ENCODE measurements around the gene COX8C. TPM values are rescaled to one million over a fixed set of nuclear protein-coding genes. Genes with fewer than 3 reads are reported as not detected.
"Not testable (repeated sequence)": the region's sequence is repeated elsewhere in the genome, so short reads cannot be mapped to it uniquely, and the experiment has no call there.

Gene COX8C
- total RNA-seq, 1 donor from 2014 or later = not detected

DNA sequence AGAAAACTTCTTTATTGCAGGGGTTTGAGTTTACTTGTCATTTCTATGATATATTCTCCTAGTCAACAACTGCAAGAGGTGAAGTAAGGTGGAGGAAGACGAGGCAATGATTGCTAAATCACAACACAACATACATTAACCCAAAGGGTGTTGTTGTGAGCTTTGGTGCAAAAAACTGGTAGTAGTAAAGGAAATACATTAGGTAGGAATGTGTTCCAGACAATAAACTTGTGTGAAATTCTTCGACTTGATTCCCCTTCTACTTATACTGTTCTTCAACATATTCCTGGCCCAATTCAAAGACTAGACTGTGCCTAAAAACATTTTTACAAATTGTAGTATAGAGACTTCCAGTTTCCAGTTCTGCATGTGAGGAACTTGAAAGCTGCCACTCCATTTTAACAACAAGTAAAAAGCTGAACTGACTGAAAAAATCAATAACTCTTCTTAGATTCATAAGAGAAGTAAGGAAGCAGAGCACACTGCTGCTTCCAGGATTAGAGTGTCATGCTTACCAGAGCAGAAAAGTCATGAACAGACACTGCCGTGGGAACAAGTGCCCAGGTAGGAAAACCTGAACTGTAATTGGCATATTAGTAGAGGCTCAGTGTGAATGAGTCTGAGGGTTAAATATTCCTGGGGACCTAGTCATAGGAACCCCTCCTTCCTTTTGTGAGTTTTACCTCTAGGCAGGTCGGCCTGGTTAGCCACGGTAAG lies 22.2 kb downstream of the COX8C start:
- intact Hi-C loops (cut with micrococcal nuclease) = no loop called here

DNA sequence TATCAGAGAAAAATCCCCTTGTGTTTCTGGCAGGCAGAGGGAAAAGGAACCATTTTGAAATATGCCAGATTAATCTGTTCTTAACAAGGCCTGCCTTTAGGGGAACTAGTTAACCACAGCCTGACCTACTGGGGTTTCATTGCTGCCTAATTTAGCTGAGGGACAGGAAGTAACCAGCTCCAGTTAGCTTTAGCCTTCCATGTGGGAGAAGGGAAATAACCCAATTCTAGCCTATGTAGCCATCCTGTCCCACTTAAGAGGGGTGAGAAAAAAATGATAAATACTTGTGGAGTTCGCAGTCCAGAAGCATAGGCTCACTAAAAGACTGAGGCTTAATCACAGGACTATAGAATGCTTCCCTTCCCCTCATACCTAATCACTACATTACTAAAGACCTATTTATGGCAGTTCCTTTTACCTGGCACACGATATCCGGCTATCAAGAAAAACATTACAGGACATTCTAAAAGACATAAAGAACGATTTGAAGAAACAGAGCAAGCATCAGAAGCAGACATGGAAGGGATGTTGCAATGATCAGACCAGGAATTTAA lies 22.8 kb downstream of the COX8C start:
- intact Hi-C loops (cut with micrococcal nuclease) = no loop called here

DNA sequence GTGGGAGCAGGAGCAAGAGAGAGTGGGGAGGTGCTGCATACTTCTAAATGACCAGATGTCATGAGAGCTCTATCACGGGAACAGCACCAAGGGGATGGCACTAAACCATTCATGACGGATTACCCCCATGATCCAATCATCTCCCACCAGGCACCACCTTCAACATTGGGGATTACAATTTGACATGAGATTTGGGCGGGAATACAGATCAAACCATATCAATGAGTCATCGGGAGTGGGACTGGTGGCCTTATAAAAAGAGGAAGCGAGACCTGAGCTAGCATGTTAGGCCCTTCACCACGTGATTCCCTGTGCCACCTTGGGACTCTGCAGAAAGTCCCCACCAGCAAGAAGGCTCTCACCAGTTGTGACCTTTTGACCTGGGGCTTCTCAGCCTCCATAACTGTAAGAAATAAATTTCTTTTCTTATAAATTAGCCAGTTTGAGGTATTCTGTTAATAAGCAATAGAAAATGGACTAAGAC lies 28.7 kb downstream of the COX8C start:
- intact Hi-C loops (cut with micrococcal nuclease) = no loop called here

- intact Hi-C loops (cut with micrococcal nuclease) = no loop called here
Measured at GRCh38 chr14:93379831-93380230, 32.8 kb downstream of the COX8C start.

- intact Hi-C loops (cut with micrococcal nuclease) = no loop called here
Measured at GRCh38 chr14:93381644-93382043, 34.7 kb downstream of the COX8C start.

DNA sequence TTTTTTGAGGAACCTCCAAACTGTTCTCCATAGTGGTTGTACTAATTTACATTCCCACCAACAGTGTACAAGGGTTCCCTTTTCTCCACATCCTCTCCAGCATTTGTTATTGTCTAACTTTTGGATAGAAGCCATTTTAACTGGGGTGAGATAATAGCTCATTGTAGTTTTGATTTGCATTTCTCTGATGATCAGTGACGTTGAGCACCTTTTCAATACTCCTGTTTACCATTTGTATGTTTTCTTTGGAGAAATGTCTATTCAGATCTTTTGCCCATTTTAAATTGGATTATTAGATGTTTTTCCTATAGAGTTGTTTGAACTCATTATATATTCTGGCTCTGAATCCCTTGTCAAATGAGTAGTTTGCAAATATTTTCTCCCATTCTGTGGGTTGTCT lies 37.3 kb downstream of the COX8C start:
- intact Hi-C loops (cut with micrococcal nuclease) = not testable (repeated sequence)

DNA sequence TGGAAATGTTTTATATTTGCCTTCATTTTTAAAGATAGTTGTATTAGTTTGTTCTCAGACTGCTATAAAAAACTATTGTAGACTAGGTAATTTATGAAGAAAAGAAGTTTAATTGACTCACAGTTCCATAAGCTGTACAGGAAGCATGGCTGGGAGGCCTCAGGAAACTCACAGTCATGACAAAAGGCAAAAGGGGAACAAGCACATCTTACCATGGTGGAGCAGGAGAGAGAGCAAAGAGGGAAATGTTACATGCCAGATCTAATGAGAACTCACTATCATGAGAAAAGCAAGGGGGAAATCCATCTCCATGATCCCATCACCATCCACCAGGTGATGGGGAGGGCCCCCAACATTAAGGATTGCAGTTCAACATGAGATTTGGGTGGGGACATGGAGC lies 48.2 kb downstream of the COX8C start:
- intact Hi-C loops (cut with micrococcal nuclease) = no loop called here

DNA sequence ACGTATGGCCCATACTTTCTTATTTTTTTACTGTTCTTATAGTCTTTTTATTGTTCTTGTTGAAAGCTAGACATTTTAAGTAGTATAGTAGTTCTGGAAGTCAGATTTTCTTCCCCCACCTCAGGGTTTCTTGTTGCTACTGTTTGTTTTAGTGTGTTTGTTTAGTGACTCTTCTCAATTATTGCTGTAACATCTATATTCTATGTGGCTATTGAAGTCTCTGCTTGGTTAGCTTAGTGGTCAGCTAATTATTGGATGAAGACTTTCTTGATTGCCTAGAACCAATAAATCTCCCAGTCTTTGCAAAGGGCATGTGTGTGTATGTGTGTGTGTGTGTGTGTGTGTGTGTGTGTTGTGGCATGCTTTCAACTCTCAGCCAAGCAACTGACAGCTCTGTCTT lies 49.5 kb downstream of the COX8C start:
- intact Hi-C loops (cut with micrococcal nuclease) = no loop called here

Other genes with a start within 250 kb of the COX8C start
- 80.6 and 84.1 TPM in 2 replicates for gene ITPK1, start 231.3 kb upstream of the COX8C start, total RNA-seq
- 18.3 and 19.4 TPM in 2 replicates for gene MOAP1, start 162.3 kb upstream of the COX8C start, total RNA-seq
- 8.7 and 9.4 TPM in 2 replicates for gene LYSET, start 161.9 kb upstream of the COX8C start, total RNA-seq
- 14.9 and 16.2 TPM in 2 replicates for gene GON7, start 140.1 kb upstream of the COX8C start, total RNA-seq
- 39.9 and 40.5 TPM in 2 replicates for gene UBR7, start 139.9 kb upstream of the COX8C start, total RNA-seq
- gene BTBD7, start 14.1 kb upstream of the COX8C start, total RNA-seq = 21.1 and 21.9 TPM in 2 replicates
- gene UNC79, start 83.8 kb downstream of the COX8C start, total RNA-seq = 0.02 TPM in 1 of 2 replicates, not detected in the other